SIG-M5 treated with dmso at 0.1 percent for 504 hours (cell line): ENCODE results near the gene HBZ.
"Not testable (repeated sequence)": the region's sequence is repeated elsewhere in the genome, so short reads cannot be mapped to it uniquely, and the experiment has no call there.

Experiments
- DNase-seq: peaks from one replicate; lab custom pipeline; 2025; ENCODE audit not compliant: unreplicated experiment; lab: John Stamatoyannopoulos, UW

Gene HBZ

DNA sequence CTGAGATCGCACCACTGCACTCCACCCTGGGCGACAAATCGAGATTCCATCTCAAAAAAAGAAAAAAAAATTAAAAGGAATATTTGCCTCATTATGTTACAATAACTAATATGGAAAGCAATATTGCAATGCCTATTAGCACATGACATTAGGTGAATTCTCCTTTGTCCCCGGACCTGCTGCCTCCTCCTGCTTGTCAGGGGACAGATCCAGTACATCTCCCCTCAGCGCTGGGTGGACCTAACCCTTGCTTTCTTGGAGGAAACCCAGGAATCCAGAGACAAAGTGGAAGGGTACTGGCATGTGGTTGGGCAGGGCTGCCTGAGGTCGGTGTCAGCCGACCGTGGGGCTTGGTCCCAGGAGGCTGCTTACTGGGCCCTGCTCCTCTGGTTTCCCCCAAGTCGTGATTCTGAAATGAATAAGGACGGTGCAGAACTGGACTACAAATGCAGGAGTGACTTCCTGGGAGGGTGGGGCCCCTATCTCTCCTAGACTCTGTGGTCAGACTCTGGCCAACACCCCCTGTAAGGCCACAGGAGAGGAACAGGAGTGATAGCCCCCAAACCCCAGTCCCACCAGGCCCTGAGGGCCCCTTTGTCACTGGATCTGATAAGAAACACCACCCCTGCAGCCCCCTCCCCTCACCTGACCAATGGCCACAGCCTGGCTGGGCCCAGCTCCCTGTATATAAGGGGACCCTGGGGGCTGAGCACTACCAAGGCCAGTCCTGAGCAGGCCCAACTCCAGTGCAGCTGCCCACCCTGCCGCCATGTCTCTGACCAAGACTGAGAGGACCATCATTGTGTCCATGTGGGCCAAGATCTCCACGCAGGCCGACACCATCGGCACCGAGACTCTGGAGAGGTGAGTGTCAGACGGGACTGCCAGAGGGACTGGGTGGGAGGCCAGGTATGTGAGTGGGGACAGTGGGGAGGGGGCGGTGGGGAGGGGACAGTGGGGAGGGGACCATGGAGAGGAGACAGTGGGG, at the start of gene HBZ:
HBZ (plus strand) TSS at position 504 of the 988 bp plus-strand sequence; CDS start at position 770, 266 bp downstream.
- DNase-seq: no peak

DNA sequence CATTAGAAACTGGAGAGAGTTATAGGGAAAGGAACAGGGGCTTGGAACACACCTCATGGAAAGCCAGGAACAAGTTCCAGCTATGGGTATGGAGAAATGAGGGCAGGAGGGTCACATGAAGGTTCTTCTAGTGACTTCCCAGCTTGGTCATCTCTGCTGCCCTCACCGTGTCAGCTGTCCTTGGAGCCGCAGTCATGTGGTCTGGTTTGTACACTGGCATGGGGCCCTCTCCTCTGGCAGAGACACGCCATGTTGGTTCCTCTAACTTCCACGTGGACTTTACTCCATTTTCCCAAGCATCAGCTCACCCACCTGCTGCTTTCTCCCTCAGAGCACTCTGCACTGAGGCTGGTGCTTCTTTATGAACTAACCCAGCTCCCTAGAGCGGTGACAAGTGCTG, 48.1 kb upstream of the HBZ start:
- DNase-seq: no peak

DNA sequence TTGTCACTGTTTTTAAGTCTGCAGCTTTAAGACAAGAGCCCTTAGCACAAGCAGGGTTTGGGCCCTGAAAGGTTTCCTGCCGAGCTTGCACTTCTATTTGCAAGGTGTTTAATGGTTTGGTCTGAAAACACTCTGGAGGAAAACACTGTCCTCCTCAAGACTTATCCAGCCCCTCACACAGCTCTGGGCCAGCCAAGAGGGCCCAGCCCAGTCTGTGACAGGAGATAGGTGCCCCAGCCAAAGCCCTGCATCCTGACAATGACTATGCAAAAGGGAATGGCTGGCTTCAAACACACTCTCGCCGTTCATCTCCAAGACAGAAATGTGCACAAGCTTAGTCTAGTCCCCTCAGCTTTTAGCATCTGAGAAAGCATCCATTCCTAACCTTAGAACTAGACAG, 47.5 kb upstream of the HBZ start:
- no peak for DNase-seq

DNA sequence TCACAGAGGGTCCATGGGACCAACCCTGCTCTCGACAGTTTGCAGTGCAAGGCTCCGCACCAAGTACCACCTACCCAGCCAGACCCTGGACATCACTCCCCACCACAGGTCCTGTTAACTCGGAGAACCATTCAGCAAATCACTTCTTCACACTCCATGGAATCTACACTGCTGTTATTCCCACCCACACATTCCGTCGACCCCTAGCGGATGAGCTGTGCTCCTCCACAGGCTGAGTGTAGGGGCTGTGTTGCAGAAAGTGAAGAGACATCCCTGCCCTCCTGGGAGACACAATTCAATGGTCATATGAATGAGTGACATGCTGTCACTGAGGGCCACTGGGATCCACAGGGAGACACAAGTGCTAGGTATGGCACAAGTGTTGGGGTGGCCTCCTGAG, 46.9 kb upstream of the HBZ start:
- DNase-seq: no peak

DNA sequence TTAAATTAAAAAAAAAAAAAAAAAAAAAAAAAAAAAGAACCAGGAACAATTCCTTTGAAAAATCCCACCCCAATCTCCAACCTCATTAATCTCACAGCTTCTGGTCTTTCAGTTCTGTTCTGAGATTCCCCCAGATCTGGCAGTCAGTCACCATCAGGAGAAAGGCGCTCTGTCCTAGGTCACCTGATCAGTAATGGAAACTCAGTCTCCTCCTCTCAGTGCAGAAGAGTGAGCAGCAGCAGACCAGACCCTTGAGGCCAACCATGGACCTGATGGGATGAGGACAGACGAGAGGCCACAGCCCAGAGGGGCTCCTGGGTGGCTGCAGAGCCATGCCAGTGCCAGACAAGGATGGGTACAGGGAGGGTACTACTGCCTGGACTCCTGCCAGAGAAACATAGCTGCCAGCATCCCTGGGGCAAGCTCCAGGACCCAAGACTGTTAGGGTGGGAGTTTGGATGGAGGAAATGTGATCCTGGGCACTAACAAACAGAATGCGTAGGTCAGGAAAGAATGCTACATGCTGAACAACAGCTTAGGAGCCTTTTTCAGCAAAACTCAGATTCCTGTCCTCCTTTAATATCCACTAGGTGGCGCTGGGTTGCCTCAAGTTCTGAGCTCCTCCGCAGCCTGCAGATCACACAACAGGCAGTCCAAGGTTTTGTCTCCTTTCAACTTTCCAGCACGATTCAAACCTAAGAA, 45.7 kb upstream of the HBZ start:
- DNase-seq: peak; percentile 72

DNA sequence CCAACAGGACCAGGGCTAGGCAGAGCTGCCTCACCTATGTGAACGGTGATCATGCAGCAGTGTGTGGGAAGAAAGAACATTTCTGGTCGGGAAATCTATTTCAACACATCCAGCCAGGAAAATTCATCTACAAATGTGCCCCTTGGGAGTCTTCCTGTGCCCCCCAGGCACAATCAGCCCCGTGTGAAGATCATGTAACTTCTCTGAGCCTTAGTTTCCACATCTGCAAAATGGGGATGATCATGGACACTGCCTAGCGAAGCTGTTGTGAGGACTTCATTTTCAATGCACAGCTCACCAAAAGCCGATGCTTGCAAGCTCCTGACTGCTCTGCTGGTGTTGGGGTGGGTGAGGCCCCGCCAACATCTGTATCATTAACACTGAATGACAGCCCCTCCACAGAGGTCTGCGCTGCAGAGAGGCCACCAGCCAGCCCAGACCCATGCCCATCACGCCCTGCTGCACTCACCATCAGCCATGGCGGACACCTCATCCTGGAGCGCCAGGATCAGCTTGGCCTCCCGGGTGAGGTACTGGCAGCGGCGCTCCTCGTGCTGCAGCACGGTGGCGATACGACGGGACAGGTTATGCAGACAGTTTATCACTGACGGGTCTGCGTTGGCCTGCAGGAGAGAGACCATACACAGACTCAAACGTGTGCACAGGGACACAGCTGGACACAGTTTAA, 40.1 kb upstream of the HBZ start:
- DNase-seq: no peak

DNA sequence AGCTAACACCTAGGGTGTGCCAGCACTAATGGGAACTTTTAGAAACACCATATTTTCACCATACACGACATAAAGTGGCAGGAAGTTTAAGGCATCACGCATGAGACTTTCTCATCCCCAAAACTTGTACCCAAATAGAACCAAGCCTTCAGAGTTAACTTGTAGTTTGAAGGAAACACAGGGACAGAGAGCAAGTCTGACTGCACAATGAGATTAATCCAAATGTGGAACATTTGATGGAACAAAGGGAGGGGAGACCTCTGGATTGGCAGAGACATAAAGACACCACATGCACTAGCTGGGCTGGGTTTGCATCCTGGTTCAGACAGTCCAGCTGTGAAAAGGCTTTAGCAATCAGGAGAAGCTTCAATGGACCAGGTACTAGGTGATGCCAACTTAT, 38.1 kb upstream of the HBZ start:
- no peak for DNase-seq

DNA sequence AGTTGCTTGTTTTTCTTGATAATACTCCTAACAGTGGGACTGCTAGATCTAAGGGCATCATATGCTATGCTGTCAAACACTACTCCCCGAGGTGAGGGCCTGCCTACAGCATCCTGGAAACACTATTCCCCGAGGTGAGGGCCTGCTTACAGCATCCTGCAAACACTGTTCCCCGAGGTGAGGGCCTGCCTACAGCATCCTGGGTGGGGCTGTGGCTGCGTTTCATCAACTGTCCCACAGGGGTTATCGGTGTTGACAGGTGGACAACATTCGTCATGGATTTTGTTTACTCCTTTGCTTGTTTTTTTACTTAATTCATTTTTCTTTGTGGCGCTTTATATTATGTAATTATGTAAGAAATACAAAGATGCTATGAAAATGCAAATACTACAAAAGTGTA, 36.4 kb upstream of the HBZ start:
- no peak for DNase-seq

DNA sequence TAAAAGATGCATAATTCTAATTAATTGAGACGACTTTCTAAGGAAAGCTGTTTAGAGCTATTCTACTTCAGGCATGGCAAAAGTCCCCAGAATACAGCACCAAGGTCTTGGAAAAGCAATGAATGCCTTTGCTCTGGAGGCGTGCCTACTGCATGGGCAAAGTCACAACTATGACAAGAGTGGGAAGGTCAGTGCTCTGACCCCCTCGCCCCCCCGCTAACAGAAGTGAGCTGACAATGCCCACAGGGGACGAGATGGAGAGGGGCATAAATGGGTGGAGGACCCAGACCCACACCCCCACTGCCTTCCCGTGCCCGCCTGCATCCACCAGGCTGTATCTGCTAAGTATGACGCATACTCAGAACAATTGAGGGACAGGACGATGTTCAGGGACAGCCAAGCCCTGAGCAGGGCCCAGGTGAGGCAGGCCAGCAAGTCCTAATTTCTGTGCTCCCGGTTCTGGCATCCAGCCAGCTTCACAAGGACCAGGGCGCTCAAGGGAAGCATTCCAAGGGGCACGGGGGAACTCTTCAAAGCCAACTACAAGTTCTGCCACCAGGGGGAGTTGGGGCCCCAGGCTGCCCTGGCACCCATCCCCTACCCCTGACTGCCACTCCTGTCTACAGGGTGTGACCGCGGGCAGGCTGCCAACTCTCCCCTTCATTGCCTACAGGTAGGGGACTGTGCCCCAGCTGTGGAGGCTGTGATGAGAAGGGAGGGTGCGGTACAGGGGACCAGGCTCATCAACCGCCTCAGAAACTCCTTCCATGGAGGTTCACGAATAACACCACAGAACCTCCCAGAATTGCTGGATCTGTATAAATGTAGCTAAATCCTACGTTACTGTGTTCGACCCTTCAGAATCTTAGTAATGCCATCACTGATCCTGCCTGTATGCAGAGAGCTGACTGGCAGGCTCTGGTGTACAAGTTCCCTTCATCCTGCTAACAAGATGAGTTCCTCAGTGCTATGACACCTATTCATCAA, 34.8 kb upstream of the HBZ start:
- peak; percentile 27 for DNase-seq

DNA sequence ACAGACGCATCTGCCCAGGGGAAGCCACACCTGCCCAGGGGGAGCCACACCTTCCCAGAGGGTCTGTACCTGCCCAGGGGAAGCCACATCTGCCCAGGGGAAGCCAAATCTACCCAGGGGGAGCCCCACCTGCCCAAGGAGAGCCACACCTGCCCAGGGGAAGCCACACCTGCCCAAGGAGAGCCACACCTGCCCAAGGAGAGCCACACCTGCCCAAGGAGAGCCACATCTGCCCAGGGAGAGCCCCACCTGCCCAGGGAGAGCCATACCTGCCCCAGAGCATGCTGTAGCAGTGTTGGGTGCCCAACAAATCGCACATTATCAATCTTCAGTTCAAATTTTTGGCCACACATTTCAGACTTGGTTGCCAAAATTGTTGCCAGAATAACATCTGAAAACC, 33.6 kb upstream of the HBZ start:
- no peak for DNase-seq

DNA sequence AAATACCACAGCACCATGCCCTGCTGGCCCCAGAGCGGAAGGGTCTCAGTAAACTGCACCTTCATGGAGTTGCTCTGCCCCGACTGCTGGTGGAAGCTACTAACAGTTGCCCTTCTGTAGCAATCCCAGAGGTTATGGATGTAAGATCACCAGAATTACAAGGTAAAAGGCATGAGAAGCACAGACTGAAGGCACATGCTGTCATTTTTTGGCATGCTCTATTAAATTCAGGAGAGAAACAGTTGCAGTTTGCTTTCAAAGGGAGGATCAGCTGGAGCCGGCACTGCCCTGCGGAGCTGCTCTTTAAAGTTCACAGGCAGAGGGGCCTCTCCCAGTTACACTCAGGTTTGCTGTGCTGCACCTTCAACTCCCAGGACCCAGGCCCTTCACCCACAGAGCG, 33.1 kb upstream of the HBZ start:
- no peak for DNase-seq

DNA sequence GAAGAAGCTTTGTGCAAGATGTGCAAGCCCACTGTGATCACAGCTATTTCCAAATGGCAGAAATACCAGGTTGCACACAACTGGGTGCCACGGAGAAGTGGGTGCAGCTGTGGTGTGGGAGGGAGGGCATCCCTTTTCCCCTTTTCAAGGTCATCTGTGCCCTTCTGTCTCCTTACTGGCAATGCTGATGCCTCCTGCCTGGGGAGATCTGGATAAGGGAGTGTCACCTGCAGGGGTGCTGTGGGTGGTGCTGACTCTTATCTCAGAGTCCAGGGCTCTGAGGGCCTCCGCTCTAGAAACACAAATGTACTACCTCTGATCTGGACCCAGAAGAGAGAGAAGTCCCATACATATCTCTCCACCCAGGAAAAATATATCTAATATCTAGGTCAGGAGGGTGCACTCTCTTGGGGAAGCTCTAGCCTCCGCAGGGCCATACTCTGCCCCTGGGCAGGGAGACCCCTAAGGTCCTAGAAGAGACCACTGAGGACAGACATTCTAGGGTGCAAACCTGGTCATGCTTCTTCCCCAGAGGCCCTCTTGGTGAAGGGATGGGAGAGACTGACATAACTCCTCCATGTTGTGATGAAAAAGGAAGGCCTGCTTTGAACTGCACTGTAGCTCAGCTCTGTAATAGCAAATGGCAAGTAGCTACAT, 32.5 kb upstream of the HBZ start:
- no peak for DNase-seq

DNA sequence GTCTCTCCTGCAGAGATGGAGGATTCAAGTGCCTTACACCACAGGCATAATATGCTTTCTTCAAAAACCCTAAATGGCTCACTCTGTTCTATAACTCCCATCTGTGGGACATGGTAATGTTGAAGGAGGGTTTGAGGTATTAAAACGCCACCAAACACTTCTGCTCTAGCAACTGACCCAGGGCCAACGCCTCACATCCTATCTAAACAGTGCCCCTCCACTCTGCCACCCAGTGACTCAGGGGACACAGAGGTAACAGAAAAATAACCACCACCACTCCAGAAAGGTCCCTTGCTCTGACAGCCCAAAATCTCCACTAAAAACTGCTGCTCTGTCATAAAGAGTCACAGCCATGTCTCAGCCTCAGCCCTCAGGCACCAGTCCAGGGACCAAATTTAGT, 31.7 kb upstream of the HBZ start:
- no peak for DNase-seq

DNA sequence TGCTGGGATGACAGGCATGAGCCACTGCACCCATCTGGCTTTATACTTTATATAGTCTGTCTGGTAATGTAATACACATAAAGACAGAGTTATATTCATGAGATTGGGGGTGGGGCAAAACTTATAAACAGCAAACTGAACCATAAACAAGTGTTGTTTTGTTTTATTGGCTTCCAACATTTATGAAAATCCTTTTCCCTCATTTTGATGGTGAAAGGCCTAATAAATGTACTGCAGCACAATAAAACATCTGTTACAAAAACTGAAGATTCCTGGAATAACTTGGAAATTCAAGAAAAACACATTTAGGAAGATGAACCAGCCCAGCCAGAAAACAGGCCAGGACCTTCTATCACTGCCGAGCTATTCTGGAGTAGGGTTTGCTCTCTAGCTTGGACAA, 30.1 kb upstream of the HBZ start:
- DNase-seq: no peak

DNA sequence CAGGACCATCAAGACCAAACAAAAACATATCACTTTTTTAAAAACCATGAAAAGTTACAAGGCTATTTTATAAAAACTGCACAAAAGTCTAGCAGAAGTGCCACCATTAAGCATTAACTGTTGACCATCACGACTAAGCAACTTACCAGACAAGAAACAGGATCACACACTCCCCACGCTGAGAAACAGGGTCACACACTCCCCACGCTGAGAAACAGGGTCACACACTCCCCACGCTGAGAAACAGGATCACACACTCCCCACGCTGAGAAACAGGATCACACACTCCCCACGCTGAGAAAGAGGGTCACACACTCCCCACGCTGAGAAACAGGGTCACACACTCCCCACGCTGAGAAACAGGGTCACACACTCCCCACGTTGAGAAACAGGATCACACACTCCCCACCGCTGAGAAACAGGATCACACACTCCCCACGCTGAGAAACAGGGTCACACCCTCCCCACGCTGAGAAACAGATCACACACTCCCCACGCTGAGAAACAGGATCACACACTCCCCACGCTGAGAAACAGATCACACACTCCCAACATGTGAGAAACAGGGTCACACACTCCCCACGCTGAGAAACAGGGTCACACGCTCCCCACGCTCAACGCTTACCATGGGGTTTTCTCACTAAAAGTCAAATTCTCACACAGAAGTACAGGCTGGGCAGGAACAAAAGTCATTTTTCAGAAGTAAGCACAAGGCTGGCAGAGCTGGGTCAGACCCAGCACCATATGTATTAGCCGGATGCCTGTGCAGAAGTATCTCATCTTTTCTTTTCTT, 28.7 kb upstream of the HBZ start:
- not testable (repeated sequence) for DNase-seq

DNA sequence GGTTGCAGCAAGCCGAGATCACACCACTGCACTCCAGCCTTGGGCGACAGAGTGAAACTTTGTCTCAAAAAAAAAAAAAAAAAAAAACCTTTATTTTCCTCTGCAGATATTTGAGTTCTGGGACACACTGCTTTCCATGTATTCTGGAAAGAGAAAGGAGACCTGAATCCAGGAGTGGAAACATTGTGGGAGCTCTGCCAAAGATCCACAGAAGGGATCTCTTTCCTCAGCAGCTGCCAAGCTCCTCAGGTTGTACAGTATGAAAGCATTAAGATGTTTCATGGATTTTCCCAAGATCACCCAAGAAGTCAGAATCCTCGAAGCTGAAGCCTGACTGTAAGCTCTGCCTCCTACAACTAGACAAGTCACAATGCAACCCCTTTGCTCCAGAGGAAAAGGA, 27.4 kb upstream of the HBZ start:
- no peak for DNase-seq

DNA sequence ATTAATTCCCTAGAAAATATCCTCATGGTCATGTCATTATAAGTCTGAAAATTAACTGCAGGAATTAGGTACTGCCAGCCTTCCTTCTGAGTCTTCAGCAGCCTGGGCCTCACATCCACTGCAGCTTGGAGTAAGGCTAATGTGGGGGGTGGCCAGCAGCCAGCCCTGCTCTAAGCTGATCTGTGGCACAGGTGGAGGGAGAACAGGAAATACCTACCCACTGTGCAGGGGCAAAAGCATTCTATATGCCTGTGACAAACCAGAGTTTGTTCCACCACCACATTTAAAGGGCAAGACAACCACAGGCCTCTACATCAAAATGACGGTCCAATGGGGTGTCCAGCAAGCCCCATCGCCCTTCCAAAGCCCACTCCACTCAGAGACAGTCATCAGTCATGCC, 23.4 kb upstream of the HBZ start:
- DNase-seq: no peak

DNA sequence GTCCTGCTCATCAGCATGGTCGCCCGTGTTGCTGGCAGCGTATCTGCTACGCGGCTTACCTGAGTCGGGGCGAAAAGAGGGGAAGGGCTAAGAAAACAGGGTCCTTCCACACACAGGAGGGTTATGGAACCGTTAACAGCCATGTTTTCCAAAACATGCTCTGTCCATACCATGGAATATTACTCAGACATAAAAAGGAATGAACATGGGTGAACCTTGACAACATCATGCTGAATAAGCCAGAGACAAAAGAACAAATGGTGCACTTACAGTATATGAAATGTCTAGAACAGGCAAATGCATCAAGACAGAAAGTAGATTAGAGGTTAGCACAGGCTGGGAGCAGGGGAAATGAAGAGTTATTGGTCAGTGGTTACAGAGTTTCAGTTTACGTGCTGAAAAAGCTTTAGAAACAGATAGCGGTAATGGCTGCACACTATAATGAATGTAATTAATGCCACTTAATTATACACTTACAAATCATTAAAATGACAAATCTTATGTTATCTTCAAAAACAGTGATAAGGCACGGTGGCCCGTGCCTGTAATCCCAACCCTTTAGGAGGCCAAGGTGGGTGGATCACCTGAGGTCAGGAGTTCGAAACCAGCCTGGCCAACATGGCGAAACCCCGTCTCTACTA, 21.8 kb upstream of the HBZ start:
- no peak for DNase-seq

DNA sequence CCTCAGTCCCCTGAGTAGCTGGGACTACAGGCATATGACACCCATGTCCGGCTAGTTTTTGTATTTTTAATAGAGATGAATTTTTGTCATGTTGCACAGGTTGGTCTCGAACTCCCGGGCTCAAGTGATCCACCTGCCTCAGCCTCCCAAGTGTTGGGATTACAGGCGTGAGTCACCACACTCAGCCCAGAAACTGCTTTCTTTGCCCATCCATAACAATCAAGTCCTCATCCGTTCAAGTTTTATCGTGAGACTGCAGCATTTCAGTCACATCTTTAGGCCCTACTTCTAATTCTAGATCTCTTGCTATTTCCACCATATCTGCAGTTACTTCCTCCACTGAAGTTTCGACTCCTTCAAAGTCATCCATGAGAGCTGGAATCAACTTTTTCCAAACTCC, 20.3 kb upstream of the HBZ start:
- DNase-seq: no peak
